HepG2 (cell line): ENCODE measurements around the gene GPM6B. TPM values are rescaled to one million over a fixed set of nuclear protein-coding genes. Genes with fewer than 3 reads are reported as not detected.

Experiments used
- ATAC-seq: fragments of 200-7000 bp; cut with Tn5 transposase; 3 replicates; pipeline ENCODE4 v1.9.1; 2020; ENCODE audit warnings: mild to moderate bottlenecking, moderate library complexity
- BruUV-seq: library from RNA; stranded (reverse); fragments of 400-500 nt; replicated peaks from 2 replicates; lab custom pipeline; 2021; lab: Mats Ljungman, UMichigan
- CTCF ChIA-PET: fragments of 300-600 bp; formaldehyde crosslinking; extraction: SDS; loops from one replicate; lab custom pipeline; 2021; ENCODE audit warnings: low total read pairs, inconsistent platforms, low intra/inter-chr PET ratio; lab: Yijun Ruan, JAX
- POLR2A ChIA-PET: fragments of 350-600 bp; sonication (Branson Sonifier 250); formaldehyde crosslinking; loops from one replicate; lab custom pipeline; 2020; ENCODE audit warnings: antibody characterized with exemption, inconsistent platforms; lab: Yijun Ruan, JAX
- DNase-seq: peaks from one replicate; pipeline ENCODE4 v3.0.0-alpha.2; 2015; ENCODE audit warnings: low spot score
- FAIRE-seq: peaks from 3 replicates; lab custom pipeline; 2011; peaks lifted over from hg19 to GRCh38; lab: Jason Lieb, UNC
- H2AFZ ChIP-seq: one replicate; pipeline ENCODE4 v1.6.1; 2011; ENCODE audit warnings: low read length, inconsistent platforms
- H3K27ac ChIP-seq: fragments of 300-600 bp; 3 replicates; pipeline ENCODE4 v1.8.0; 2011; ENCODE audit warnings: mixed run types, mild to moderate bottlenecking, mixed read lengths, low read length, inconsistent platforms; ENCODE audit not compliant: insufficient read depth; ENCODE audit errors: extremely low read length
- H3K27me3 ChIP-seq, 2 experiments: fragments of 200-600 bp in 1 of 2; 2 replicates in 1 of 2; 3 replicates in 1 of 2; pipeline versions ENCODE4 v1.6.0 to v1.8.0; 2011; ENCODE audit warnings: low read length in 2 of 2, mild to moderate bottlenecking in 2 of 2, moderate library complexity in 2 of 2, inconsistent platforms in 1 of 2; ENCODE audit not compliant: insufficient read depth in 2 of 2, control insufficient read depth in 1 of 2
- H3K36me3 ChIP-seq, 2 experiments: fragments of 200-600 bp in 1 of 2; replicated peaks in 1 of 2; 2 replicates in 1 of 2; 3 replicates in 1 of 2; pipeline versions ENCODE4 v1.5.1 to v1.8.0; 2011; ENCODE audit warnings: low read length in 2 of 2, inconsistent platforms in 1 of 2; ENCODE audit not compliant: insufficient read depth in 2 of 2, control insufficient read depth in 1 of 2
- H3K4me1 ChIP-seq: 2 replicates; pipeline ENCODE4 v1.5.1; 2012; ENCODE audit warnings: low read length, inconsistent platforms; ENCODE audit not compliant: insufficient read depth
- H3K4me2 ChIP-seq: 2 replicates; pipeline ENCODE4 v1.6.0; 2011; ENCODE audit warnings: low read depth, low read length, inconsistent platforms
- H3K4me3 ChIP-seq, 3 experiments: fragments of 200-600 bp in 1 of 3; sonication (generic), shearing (Covaris generic) in 1 of 3; replicated peaks in 1 of 3; 2 replicates each; pipeline ENCODE4 v1.5.1; 2011 to 2016; ENCODE audit warnings: low read length in 3 of 3, inconsistent platforms in 2 of 3, low read depth in 2 of 3, mild to moderate bottlenecking in 2 of 3, control low read depth in 1 of 3, mixed read lengths in 1 of 3; ENCODE audit not compliant: insufficient read depth in 1 of 3
- H3K79me2 ChIP-seq: one replicate; pipeline ENCODE4 v1.6.1; 2011; ENCODE audit warnings: low read length, inconsistent platforms; ENCODE audit not compliant: insufficient read depth
- H3K9ac ChIP-seq: 2 replicates; pipeline ENCODE4 v1.6.0; 2011; ENCODE audit warnings: mild to moderate bottlenecking, low read depth, low read length, inconsistent platforms; ENCODE audit not compliant: insufficient read depth
- H3K9me3 ChIP-seq: 2 replicates; pipeline ENCODE4 v1.5.1; 2012; ENCODE audit warnings: mild to moderate bottlenecking, low read length
- H4K20me1 ChIP-seq: 2 replicates; pipeline ENCODE4 v1.6.0; 2011; ENCODE audit warnings: inconsistent platforms, mild to moderate bottlenecking, low read length, moderate library complexity; ENCODE audit not compliant: insufficient read depth
- FOXO1 ChIP-seq: sonication (generic); formaldehyde crosslinking; IDR thresholded peaks from 2 replicates; pipeline ENCODE4 v1.4.0; 2020; ENCODE audit warnings: missing genetic modification reagents
- KDM6A ChIP-seq: IDR thresholded peaks from 2 replicates; pipeline ENCODE4 v1.6.1; 2016; ENCODE audit warnings: low read depth
- MBNL3 ChIP-seq: fragments of 250-450 bp; sonication (Bioruptor Pico); conservative IDR thresholded peaks from 2 replicates; pipeline ENCODE4 v1.8.0; 2022; ENCODE audit warnings: mild to moderate bottlenecking, inconsistent platforms
- PHF21A ChIP-seq: sonication (generic); formaldehyde crosslinking; IDR thresholded peaks from 2 replicates; pipeline ENCODE4 v1.5.0; 2020; ENCODE audit warnings: mild to moderate bottlenecking, missing genetic modification reagents
- RFXANK ChIP-seq: IDR thresholded peaks from 2 replicates; pipeline ENCODE4 v1.6.1; 2016
- U2AF1 ChIP-seq: fragments of 200-400 bp; formaldehyde crosslinking; optimal IDR thresholded peaks from 2 replicates; pipeline ENCODE3; 2017; ENCODE audit warnings: mild to moderate bottlenecking, low read depth, low read length
- ZNF17 ChIP-seq: sonication (generic); formaldehyde crosslinking; IDR thresholded peaks from 2 replicates; pipeline ENCODE4 v1.5.0; 2020; ENCODE audit warnings: mild to moderate bottlenecking, missing genetic modification reagents
- ZNF790 ChIP-seq: sonication (generic); formaldehyde crosslinking; IDR thresholded peaks from 2 replicates; pipeline ENCODE4 v1.8.0; 2022; ENCODE audit warnings: missing genetic modification reagents, mild to moderate bottlenecking, borderline replicate concordance
- ZNF792 ChIP-seq: IDR thresholded peaks from 2 replicates; pipeline ENCODE4 v1.6.1; 2016
- WGBS: methylation state at CpG from one replicate; pipeline ENCODE4 v1.1.6; 2017; ENCODE audit warnings: low lambda C conversion rate; 5-methylcytosine and 5-hydroxymethylcytosine counted together
- in situ Hi-C: cut with HindIII; loops from 2 replicates; pipeline ENCODE4 v1.10.0; 2017; ENCODE audit warnings: low pct_unique_long_range_greater_than_20kb; ENCODE audit not compliant: extremely low pct_ligation_motif_present
- intact Hi-C: fragments of 100-400 bp; cut with micrococcal nuclease; formaldehyde crosslinking; loops from one replicate; pipeline ENCODE4 v1.10.0; 2022; ENCODE audit not compliant: unreplicated experiment
- polyA plus RNA-seq, 8 experiments: library from polyadenylated mRNA; depleted of rRNA in 3 of 8; stranded (reverse) in 7 of 8; unstranded in 1 of 8; fragments of >200 nt; fragmentation: Illumina TruSeq in 4 of 8; extraction: Trizol in 4 of 8; gene quantifications; 2 replicates each; pipeline versions ENCODE4 v1.2.1 to v1.2.3, GENCODE V29; 2011 to 2016; ENCODE audit warnings: low read depth in 4 of 8, missing spikeins in 1 of 8, mixed read lengths in 1 of 8; ENCODE audit not compliant: insufficient read depth in 1 of 8
- total RNA-seq, 5 experiments: library from RNA; depleted of rRNA; stranded (reverse); fragments of >200 nt; fragmentation: Illumina TruSeq; extraction: Trizol; gene quantifications; 2 replicates each; pipeline ENCODE4 v1.2.3, GENCODE V29; 2016; ENCODE audit warnings: low read depth in 1 of 5
- TF ChIP-seq, protein P1 (sequence below): sonication (generic); formaldehyde crosslinking; IDR thresholded peaks from 2 replicates; pipeline ENCODE4 v1.8.0; 2023; ENCODE audit warnings: mild to moderate bottlenecking, missing genetic modification reagents
- TF ChIP-seq, protein P2 (sequence below): sonication (generic); formaldehyde crosslinking; IDR thresholded peaks from 2 replicates; pipeline ENCODE4 v1.8.0; 2022; ENCODE audit warnings: missing genetic modification reagents, low read depth, mild to moderate bottlenecking, borderline replicate concordance
- TF ChIP-seq, protein P3 (sequence below): sonication (generic); formaldehyde crosslinking; IDR thresholded peaks from 2 replicates; pipeline ENCODE4 v1.4.0; 2020; ENCODE audit warnings: low read depth, mild to moderate bottlenecking, missing genetic modification reagents
- TF ChIP-seq, protein P4 (sequence below): IDR thresholded peaks from 2 replicates; pipeline ENCODE4 v1.6.1; 2016
- TF ChIP-seq, protein P5 (sequence below): sonication (generic); formaldehyde crosslinking; IDR thresholded peaks from 2 replicates; pipeline ENCODE4 v1.5.1; 2020; ENCODE audit warnings: mild to moderate bottlenecking, missing genetic modification reagents, borderline replicate concordance

Gene GPM6B
- total and polyA plus RNA-seq, 2 of the 13 experiments (the other 11 are each of a cell fraction or from before 2014, with no cell fraction given), result not detected

DNA sequence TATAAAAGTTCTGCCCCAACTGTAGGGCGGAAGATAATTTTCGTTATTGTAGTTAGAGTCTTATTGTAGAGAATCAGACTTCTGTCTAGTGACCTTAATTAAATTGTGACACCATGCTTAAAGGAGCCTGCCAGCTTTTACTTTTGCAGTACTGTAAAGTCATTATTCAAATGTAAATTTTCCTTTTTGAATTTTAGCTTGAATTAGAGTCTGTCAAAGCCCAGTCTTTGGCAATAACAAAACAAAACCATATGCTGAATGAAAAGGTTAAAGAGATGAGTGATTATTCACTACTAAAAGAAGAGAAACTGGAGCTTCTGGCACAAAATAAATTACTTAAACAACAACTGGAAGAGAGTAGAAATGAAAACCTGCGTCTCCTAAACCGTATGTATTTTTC is 60.5 kb downstream of the GPM6B start (continued):
- no peak for TF ChIP-seq ZNF792 (CRISPR knock-in tag)

DNA sequence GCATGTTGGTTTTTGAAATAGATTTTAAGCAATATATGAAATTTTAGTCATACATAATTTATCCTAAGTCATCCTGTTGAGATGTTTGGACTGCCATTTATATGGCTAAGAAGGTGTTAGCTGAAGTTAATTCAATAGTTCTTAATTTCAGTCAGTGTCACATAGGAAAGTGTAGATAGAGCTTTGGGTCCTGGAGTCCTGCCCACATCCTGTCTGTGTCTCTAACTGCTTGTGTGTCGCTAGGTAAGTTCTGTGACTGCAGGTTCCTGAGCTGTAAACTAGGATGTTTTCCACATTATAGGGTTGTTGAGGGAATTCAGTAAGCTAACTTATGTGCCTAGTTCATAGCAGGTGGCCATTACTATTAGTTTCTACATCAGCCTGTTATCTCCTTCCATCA is 61.6 kb downstream of the GPM6B start:
- no peaks in the 10 kb centered on the region for H4K20me1 ChIP-seq
- POLR2A ChIA-PET, result no interaction called here
- no peaks in the 10 kb centered on the region for H3K27me3 ChIP-seq
- BruUV-seq, result no TSS peak
- H3K9me3 ChIP-seq, result no peaks in the 10 kb centered on the region
- DNase-seq, result no peak
- TF ChIP-seq, protein P1, sequence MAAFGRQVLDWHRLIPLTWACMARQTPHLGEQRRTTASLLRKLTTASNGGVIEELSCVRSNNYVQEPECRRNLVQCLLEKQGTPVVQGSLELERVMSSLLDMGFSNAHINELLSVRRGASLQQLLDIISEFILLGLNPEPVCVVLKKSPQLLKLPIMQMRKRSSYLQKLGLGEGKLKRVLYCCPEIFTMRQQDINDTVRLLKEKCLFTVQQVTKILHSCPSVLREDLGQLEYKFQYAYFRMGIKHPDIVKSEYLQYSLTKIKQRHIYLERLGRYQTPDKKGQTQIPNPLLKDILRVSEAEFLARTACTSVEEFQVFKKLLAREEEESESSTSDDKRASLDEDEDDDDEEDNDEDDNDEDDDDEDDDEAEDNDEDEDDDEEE (CRISPR knock-in tag), result no peak
- TF ChIP-seq, protein P2, sequence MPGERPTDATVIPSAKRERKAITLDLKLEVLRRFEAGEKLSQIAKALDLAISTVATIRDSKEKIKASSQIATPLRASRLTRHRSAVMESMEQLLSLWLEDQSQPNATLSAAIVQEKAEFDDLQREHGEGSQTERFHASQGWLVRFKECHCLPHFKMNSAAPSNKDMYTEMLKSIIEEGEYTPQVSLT (CRISPR knock-in tag), result no peak
- TF ChIP-seq, protein P3, sequence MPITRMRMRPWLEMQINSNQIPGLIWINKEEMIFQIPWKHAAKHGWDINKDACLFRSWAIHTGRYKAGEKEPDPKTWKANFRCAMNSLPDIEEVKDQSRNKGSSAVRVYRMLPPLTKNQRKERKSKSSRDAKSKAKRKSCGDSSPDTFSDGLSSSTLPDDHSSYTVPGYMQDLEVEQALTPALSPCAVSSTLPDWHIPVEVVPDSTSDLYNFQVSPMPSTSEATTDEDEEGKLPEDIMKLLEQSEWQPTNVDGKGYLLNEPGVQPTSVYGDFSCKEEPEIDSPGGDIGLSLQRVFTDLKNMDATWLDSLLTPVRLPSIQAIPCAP (CRISPR knock-in tag), result no peak
- TF ChIP-seq, protein P4, sequence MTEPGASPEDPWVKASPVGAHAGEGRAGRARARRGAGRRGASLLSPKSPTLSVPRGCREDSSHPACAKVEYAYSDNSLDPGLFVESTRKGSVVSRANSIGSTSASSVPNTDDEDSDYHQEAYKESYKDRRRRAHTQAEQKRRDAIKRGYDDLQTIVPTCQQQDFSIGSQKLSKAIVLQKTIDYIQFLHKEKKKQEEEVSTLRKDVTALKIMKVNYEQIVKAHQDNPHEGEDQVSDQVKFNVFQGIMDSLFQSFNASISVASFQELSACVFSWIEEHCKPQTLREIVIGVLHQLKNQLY (CRISPR knock-in tag), result no peak
- TF ChIP-seq ZNF790 (CRISPR knock-in tag) (no peak), MBNL3 (CRISPR knock-in tag) (no peak), ZNF17 (no peak), PHF21A (CRISPR knock-in tag) (no peak), U2AF1 (no peak), KDM6A (no peak), RFXANK (no peak), FOXO1 (CRISPR knock-in tag) (no peak)
- TF ChIP-seq, protein P5, sequence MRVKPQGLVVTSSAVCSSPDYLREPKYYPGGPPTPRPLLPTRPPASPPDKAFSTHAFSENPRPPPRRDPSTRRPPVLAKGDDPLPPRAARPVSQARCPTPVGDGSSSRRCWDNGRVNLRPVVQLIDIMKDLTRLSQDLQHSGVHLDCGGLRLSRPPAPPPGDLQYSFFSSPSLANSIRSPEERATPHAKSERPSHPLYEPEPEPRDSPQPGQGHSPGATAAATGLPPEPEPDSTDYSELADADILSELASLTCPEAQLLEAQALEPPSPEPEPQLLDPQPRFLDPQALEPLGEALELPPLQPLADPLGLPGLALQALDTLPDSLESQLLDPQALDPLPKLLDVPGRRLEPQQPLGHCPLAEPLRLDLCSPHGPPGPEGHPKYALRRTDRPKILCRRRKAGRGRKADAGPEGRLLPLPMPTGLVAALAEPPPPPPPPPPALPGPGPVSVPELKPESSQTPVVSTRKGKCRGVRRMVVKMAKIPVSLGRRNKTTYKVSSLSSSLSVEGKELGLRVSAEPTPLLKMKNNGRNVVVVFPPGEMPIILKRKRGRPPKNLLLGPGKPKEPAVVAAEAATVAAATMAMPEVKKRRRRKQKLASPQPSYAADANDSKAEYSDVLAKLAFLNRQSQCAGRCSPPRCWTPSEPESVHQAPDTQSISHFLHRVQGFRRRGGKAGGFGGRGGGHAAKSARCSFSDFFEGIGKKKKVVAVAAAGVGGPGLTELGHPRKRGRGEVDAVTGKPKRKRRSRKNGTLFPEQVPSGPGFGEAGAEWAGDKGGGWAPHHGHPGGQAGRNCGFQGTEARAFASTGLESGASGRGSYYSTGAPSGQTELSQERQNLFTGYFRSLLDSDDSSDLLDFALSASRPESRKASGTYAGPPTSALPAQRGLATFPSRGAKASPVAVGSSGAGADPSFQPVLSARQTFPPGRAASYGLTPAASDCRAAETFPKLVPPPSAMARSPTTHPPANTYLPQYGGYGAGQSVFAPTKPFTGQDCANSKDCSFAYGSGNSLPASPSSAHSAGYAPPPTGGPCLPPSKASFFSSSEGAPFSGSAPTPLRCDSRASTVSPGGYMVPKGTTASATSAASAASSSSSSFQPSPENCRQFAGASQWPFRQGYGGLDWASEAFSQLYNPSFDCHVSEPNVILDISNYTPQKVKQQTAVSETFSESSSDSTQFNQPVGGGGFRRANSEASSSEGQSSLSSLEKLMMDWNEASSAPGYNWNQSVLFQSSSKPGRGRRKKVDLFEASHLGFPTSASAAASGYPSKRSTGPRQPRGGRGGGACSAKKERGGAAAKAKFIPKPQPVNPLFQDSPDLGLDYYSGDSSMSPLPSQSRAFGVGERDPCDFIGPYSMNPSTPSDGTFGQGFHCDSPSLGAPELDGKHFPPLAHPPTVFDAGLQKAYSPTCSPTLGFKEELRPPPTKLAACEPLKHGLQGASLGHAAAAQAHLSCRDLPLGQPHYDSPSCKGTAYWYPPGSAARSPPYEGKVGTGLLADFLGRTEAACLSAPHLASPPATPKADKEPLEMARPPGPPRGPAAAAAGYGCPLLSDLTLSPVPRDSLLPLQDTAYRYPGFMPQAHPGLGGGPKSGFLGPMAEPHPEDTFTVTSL (CRISPR knock-in tag), result no peak
- TF ChIP-seq, all 625 proteins: peak for 0
- Histone ChIP-seq H3K4me1 (no peaks in the 10 kb centered on the region), H3K27ac (no peak overlapping the region), H3K4me2 (no peak overlapping the region), H3K4me3 (no peak overlapping the region), H3K79me2 (no peaks in the 10 kb centered on the region), H2AFZ (no peak overlapping the region), H3K9ac (no peak overlapping the region), H3K36me3 (peaks cover 2 to 30% of the 10 kb centered on the region in 2 experiments; a peak in 3 of 5 replicates)
- in situ Hi-C loops (loop anchor here (25.0 kb wide), 1 partner anchor 243 kb away; no protein-coding TSS in a partner anchor), intact Hi-C loops (no loop called here)
- CTCF ChIA-PET, result no interaction called here
- WGBS, result 100% methylated on average over 1 of the region's 1 CpG
- ATAC-seq (no peak), FAIRE-seq (no peak)
